Measurements from ENCODE around the gene OLFM1. TPM values are rescaled to one million over a fixed set of nuclear protein-coding genes. Genes with fewer than 3 reads are reported as not detected.

OLFM1 gene
- total RNA-seq, 1 donor from 2014 or later, result not detected

GRCh38 chr9:135070198-135070951 is 17.1 kb upstream of the OLFM1 start:
- peaks cover 38% of the 10 kb centered on the region for H3K27me3 Mint-ChIP-seq
- intact Hi-C loops (cut with micrococcal nuclease), result no loop called here
- H3K27ac Mint-ChIP-seq, result no peak overlapping the region
- POLR2A ChIA-PET, result no interaction called here
- peaks cover 3% of the 10 kb centered on the region for H3K9me3 Mint-ChIP-seq
- no peak for ATAC-seq (ENCODE audit: low read depth)
- no peaks in the 10 kb centered on the region for H3K4me1 Mint-ChIP-seq
- TF ChIP-seq, protein P1, sequence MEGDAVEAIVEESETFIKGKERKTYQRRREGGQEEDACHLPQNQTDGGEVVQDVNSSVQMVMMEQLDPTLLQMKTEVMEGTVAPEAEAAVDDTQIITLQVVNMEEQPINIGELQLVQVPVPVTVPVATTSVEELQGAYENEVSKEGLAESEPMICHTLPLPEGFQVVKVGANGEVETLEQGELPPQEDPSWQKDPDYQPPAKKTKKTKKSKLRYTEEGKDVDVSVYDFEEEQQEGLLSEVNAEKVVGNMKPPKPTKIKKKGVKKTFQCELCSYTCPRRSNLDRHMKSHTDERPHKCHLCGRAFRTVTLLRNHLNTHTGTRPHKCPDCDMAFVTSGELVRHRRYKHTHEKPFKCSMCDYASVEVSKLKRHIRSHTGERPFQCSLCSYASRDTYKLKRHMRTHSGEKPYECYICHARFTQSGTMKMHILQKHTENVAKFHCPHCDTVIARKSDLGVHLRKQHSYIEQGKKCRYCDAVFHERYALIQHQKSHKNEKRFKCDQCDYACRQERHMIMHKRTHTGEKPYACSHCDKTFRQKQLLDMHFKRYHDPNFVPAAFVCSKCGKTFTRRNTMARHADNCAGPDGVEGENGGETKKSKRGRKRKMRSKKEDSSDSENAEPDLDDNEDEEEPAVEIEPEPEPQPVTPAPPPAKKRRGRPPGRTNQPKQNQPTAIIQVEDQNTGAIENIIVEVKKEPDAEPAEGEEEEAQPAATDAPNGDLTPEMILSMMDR (IDR thresholded peaks at IDR 0.05), result no peak
- no peak for DNase-seq
- H3K4me3 Mint-ChIP-seq, result no peak overlapping the region
- CTCF ChIA-PET, result no interaction called here
- H3K36me3 Mint-ChIP-seq (ENCODE audit: low read depth), result no peaks in the 10 kb centered on the region

- no peak for DNase-seq
- Mint-ChIP-seq H3K27me3 (peaks cover 33% of the 10 kb centered on the region), H3K9me3 (no peaks in the 10 kb centered on the region), H3K36me3 (ENCODE audit: low read depth) (no peaks in the 10 kb centered on the region), H3K27ac (no peak overlapping the region), H3K4me1 (no peaks in the 10 kb centered on the region), H3K4me3 (no peak overlapping the region)
- intact Hi-C loops (cut with micrococcal nuclease), result no loop called here
- POLR2A ChIA-PET, result no interaction called here
- TF ChIP-seq, protein P1 (IDR thresholded peaks at IDR 0.05), result no peak
- ATAC-seq (ENCODE audit: low read depth), result no peak
- CTCF ChIA-PET, result no interaction called here
Measured at GRCh38 chr9:135070964-135071735, 16.3 kb upstream of the OLFM1 start.

GRCh38 chr9:135073081-135073740 is 14.3 kb upstream of the OLFM1 start:
- ChIA-PET CTCF (no interaction called here), POLR2A (no interaction called here)
- DNase-seq (no peak), ATAC-seq (ENCODE audit: low read depth) (no peak)
- Mint-ChIP-seq H3K36me3 (ENCODE audit: low read depth) (no peaks in the 10 kb centered on the region), H3K4me3 (no peak overlapping the region), H3K27ac (no peak overlapping the region), H3K9me3 (no peaks in the 10 kb centered on the region), H3K4me1 (no peaks in the 10 kb centered on the region), H3K27me3 (peaks cover 47% of the 10 kb centered on the region)
- TF ChIP-seq, protein P1 (IDR thresholded peaks at IDR 0.05), result no peak
- intact Hi-C loops (cut with micrococcal nuclease), result no loop called here

- Mint-ChIP-seq H3K9me3 (no peaks in the 10 kb centered on the region), H3K27me3 (peaks cover 49% of the 10 kb centered on the region), H3K4me3 (no peak overlapping the region), H3K27ac (no peak overlapping the region), H3K4me1 (no peaks in the 10 kb centered on the region), H3K36me3 (ENCODE audit: low read depth) (no peaks in the 10 kb centered on the region)
- intact Hi-C loops (cut with micrococcal nuclease), result no loop called here
- ChIA-PET CTCF (no interaction called here), POLR2A (no interaction called here)
- TF ChIP-seq, protein P1 (IDR thresholded peaks at IDR 0.05), result no peak
- ATAC-seq (ENCODE audit: low read depth) (no peak), DNase-seq (no peak)
Measured at GRCh38 chr9:135073741-135074305, 13.6 kb upstream of the OLFM1 start.

All from activated B cell treated with CpG ODN at 0.5 μM for 24 hours (primary cell).